Lung (tissue), 12 donors: ENCODE data around the gene ANKRD17. TPM values are rescaled to one million over a fixed set of nuclear protein-coding genes. Genes with fewer than 3 reads are reported as not detected.
"Not testable (repeated sequence)": the region's sequence is repeated elsewhere in the genome, so short reads cannot be mapped to it uniquely, and the experiment has no call there.

Source experiments
- ATAC-seq: fragments of 200-7000 bp; cut with Tn5 transposase; one replicate; pipeline ENCODE4 v1.9.1; 2020; ENCODE audit warnings: moderate number of reproducible peaks; ENCODE audit not compliant: insufficient read depth, low FRiP score
- DNase-seq, 3 donors: peaks; one replicate each; pipeline ENCODE4 v3.0.0-alpha.2; 2013 to 2017
- H3K27ac ChIP-seq, 2 donors: one replicate each; pipeline ENCODE4 v1.5.1; 2013; ENCODE audit warnings: mild to moderate bottlenecking in 2 of 2, moderate library complexity in 2 of 2, control low read depth in 1 of 2, inconsistent platforms in 1 of 2, low read depth in 1 of 2, low read length in 1 of 2
- H3K27me3 ChIP-seq, 3 donors: one replicate each; pipeline ENCODE4 v1.5.1; 2013; ENCODE audit warnings: low read length in 2 of 3; ENCODE audit not compliant: control insufficient read depth in 3 of 3, insufficient read depth in 3 of 3
- H3K36me3 ChIP-seq, 4 donors: one replicate each; pipeline ENCODE4 v1.5.1; 2013; ENCODE audit warnings: low read length in 4 of 4, mild to moderate bottlenecking in 1 of 4, moderate library complexity in 1 of 4; ENCODE audit not compliant: control insufficient read depth in 4 of 4, insufficient read depth in 4 of 4
- H3K4me1 ChIP-seq, 5 donors: one replicate each; pipeline ENCODE4 v1.5.1; 2013; ENCODE audit warnings: low read length in 5 of 5, mild to moderate bottlenecking in 2 of 5, moderate library complexity in 1 of 5; ENCODE audit not compliant: control insufficient read depth in 5 of 5, insufficient read depth in 5 of 5
- H3K4me3 ChIP-seq: one replicate; pipeline ENCODE4 v1.5.1; 2013; ENCODE audit warnings: mild to moderate bottlenecking, control low read depth, moderate library complexity
- H3K9ac ChIP-seq, 2 donors: one replicate each; pipeline ENCODE4 v1.5.1; 2013; ENCODE audit warnings: low read length in 2 of 2, control low read depth in 1 of 2; ENCODE audit not compliant: insufficient read depth in 1 of 2
- H3K9me3 ChIP-seq, 4 donors: one replicate each; pipeline ENCODE4 v1.5.1; 2013; ENCODE audit warnings: low read length in 3 of 4, mild to moderate bottlenecking in 1 of 4, moderate library complexity in 1 of 4; ENCODE audit not compliant: control insufficient read depth in 4 of 4, insufficient read depth in 3 of 4
- CTCF ChIP-seq: IDR thresholded peaks from 2 replicates; pipeline ENCODE4 v1.5.1; 2012; ENCODE audit warnings: mild to moderate bottlenecking; ENCODE audit errors: control extremely low read depth, extremely low read depth
- WGBS, 2 donors: extraction: QIAGEN DNeasy Blood & Tissue Kit; methylation state at CpG; one replicate each; pipeline ENCODE4 v1.1.7; 2013; 5-methylcytosine and 5-hydroxymethylcytosine counted together
- polyA plus RNA-seq, 2 donors: library from polyadenylated mRNA; stranded (reverse); fragments of 200-250 nt; gene quantifications; one replicate each; pipeline ENCODE4 v1.2.1, GENCODE V29; 2013
- total RNA-seq, 2 donors: library from RNA; depleted of rRNA in 1 of 2; stranded (reverse); fragments of >200 nt in 1 of 2; gene quantifications; one replicate each; pipeline ENCODE4 v1.2.1, GENCODE V29; 2014 to 2021
- donor health status: control.
- donor health status: control.
- donor health status: Bipolar disorder and iron deficiency.
- donor health status: healthy.
- donor health status: DM: yes; HTN: yes; CAD: no.

ANKRD17 gene
- total and polyA plus RNA-seq, 4 donors: 7.8 to 74.4 (median 31.7) TPM

GRCh38 chr4:73206236-73206635 lies 52.4 kb downstream of the ANKRD17 start:
- peaks cover 0 to 3% (median 0%) of the 10 kb centered on the region in 4 donors for H3K9me3 ChIP-seq
- TF ChIP-seq CTCF: no peak
- H3K36me3 ChIP-seq: peaks cover 0 to 1% (median 0%) of the 10 kb centered on the region in 4 donors
- H3K27ac ChIP-seq: no peak overlapping the region
- no peak overlapping the region for H3K9ac ChIP-seq
- ATAC-seq (no peak), DNase-seq (no peak)
- WGBS, 2 donors: 98 to 100% methylated on average over 3 of the region's 3 CpGs
- H3K4me3 ChIP-seq: no peak overlapping the region
- no peaks in the 10 kb centered on the region for H3K27me3 ChIP-seq
- peaks cover 0 to 6% (median 0%) of the 10 kb centered on the region in 5 donors for H3K4me1 ChIP-seq

- TF ChIP-seq CTCF: no peak
Observed at GRCh38 chr4:73205482-73205881, 53.1 kb downstream of the ANKRD17 start.

GRCh38 chr4:73203976-73204375 lies 54.6 kb downstream of the ANKRD17 start:
- peaks cover 0 to 13% (median 0%) of the 10 kb centered on the region in 5 donors for H3K4me1 ChIP-seq
- not testable (repeated sequence) for DNase-seq, H3K9ac ChIP-seq, H3K27ac ChIP-seq, H3K9me3 ChIP-seq, ATAC-seq, H3K4me3 ChIP-seq, H3K27me3 ChIP-seq, H3K36me3 ChIP-seq
- 96 to 98% methylated on average over 18 of the region's 18 CpGs for WGBS, 2 donors

More at GRCh38 chr4:73205482-73205881, 53.1 kb downstream of the ANKRD17 start:
- Histone ChIP-seq H3K27me3 (no peaks in the 10 kb centered on the region), H3K9ac (no peak overlapping the region), H3K9me3 (peaks cover 0 to 3% (median 0%) of the 10 kb centered on the region in 4 donors), H3K27ac (no peak overlapping the region), H3K4me3 (no peak overlapping the region), H3K36me3 (no peaks in the 10 kb centered on the region), H3K4me1 (peaks cover 0 to 6% (median 0%) of the 10 kb centered on the region in 5 donors)
- ATAC-seq (no peak), DNase-seq (no peak)

- Histone ChIP-seq H3K27me3 (no peaks in the 10 kb centered on the region), H3K4me1 (peaks cover 0 to 11% (median 0%) of the 10 kb centered on the region in 5 donors), H3K36me3 (peaks cover 0 to 3% (median 0%) of the 10 kb centered on the region in 4 donors), H3K4me3 (no peak overlapping the region), H3K9ac (no peak overlapping the region), H3K9me3 (no peaks in the 10 kb centered on the region), H3K27ac (no peak overlapping the region)
- ATAC-seq (no peak), DNase-seq (peak in 1 of 3 donors; percentile 17)
- 93 to 100% methylated on average over 1 of the region's 1 CpG for WGBS, 2 donors
- TF ChIP-seq CTCF: no peak
Observed at GRCh38 chr4:73197220-73197619, 61.4 kb downstream of the ANKRD17 start.
